Activated CD8-positive, alpha-beta memory T cell treated with anti-CD3 and anti-CD28 coated beads, Interleukin-2, amount 10 ng/mL, durations not matched to agents 7 days and 5 days (primary cell): Measurements from ENCODE around the gene SIRPD. TPM values are rescaled to one million over a fixed set of nuclear protein-coding genes. Genes with fewer than 3 reads are reported as not detected.
A peak's percentile ranks its signal among the peaks of the same experiment; 100 is the strongest.

ENCODE experiments used
- ATAC-seq: fragments of 150-1000 bp; cut with Tn5 transposase; one replicate; pipeline ENCODE4 v1.10.0; 2021; ENCODE audit warnings: moderate library complexity
- CTCF ChIA-PET: fragments of 350-600 bp; sonication (Branson Sonifier 250); formaldehyde crosslinking; loops from one replicate; lab custom pipeline; 2021; ENCODE audit warnings: antibody characterized with exemption; lab: Charles Lee
- DNase-seq: peaks from one replicate; pipeline ENCODE4 v3.0.0-alpha.2; 2020
- H3K27ac Mint-ChIP-seq: one replicate; pipeline ENCODE4 v1.8.0; 2021; ENCODE audit warnings: mild to moderate bottlenecking, mixed read lengths
- H3K27me3 Mint-ChIP-seq: one replicate; pipeline ENCODE4 v1.8.0; 2021; ENCODE audit warnings: mixed read lengths
- H3K36me3 Mint-ChIP-seq: one replicate; pipeline ENCODE4 v1.8.0; 2021; ENCODE audit warnings: mild to moderate bottlenecking, mixed read lengths
- H3K4me1 Mint-ChIP-seq: one replicate; pipeline ENCODE4 v1.8.0; 2021; ENCODE audit warnings: mixed read lengths
- H3K4me3 Mint-ChIP-seq: one replicate; pipeline ENCODE4 v1.8.0; 2021; ENCODE audit warnings: mild to moderate bottlenecking, moderate library complexity, mixed read lengths
- H3K9me3 Mint-ChIP-seq: one replicate; pipeline ENCODE4 v1.8.0; 2022; ENCODE audit warnings: low read depth, mixed read lengths
- total RNA-seq, 2 experiments: library from RNA; stranded (reverse); gene quantifications; one replicate each; pipeline ENCODE4 v1.2.3, GENCODE V29; 2021

SIRPD gene
- total RNA-seq, 2 experiments from 2014 or later: 0.19 TPM; not detected in 1

DNA sequence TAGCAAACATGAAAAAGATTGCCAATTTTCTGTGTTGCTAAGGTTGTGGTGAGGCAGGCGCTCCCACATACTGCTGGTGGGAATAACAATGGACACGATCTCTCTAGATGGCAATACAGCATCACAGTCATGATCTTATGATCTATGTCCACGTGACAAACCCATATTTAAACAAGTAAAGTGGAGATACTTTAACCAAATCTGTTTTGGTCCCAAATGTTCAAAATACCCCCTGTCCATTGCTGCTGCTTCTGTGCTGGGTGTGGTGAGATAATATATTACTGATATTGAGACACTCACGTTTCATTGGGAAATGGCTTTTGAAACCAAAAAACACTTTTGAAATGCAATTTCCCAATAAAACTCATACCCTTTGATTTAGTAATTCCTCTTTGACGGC lies 23.0 kb downstream of the SIRPD start:
- Mint-ChIP-seq H3K27ac (no peak overlapping the region), H3K4me1 (no peaks in the 10 kb centered on the region), H3K36me3 (no peaks in the 10 kb centered on the region), H3K27me3 (peaks cover 11% of the 10 kb centered on the region), H3K9me3 (no peaks in the 10 kb centered on the region), H3K4me3 (no peak overlapping the region)
- DNase-seq (no peak), ATAC-seq (no peak)
- CTCF ChIA-PET: interaction anchor here (0.9 to 2.2 kb wide), 2 partner anchors 171 to 200 kb away, joined by 3 to 9 read pairs; no protein-coding TSS in a partner anchor

DNA sequence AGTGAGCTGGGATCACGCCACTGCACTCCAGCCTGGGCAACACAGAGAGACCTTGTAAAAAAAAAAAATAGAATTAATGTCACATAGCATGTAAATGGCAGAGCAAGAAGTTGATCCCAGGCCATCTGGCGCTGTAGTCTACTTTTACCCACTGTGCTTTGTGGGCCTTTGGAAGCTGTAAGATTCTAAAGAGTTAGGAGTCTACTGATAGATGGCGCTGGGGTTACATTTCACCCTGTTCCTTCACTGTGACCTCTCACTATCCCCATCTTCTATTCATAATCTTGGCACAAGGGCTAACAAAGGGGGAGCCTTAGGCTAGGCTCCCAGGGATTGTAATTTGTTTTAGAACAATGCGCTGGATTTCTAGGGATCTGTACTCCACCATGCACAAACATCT lies 24.4 kb downstream of the SIRPD start:
- Mint-ChIP-seq H3K4me3 (no peak overlapping the region), H3K4me1 (no peaks in the 10 kb centered on the region), H3K36me3 (peaks cover 2% of the 10 kb centered on the region), H3K27me3 (peaks cover 18% of the 10 kb centered on the region), H3K27ac (no peak overlapping the region), H3K9me3 (peaks cover 2% of the 10 kb centered on the region)
- no peak for DNase-seq
- ATAC-seq: peak; percentile 27
- CTCF ChIA-PET: interaction anchor here (1.0 to 2.2 kb wide), 5 partner anchors 29 to 244 kb away, joined by 3 to 9 read pairs (median 4); no protein-coding TSS in a partner anchor

DNA sequence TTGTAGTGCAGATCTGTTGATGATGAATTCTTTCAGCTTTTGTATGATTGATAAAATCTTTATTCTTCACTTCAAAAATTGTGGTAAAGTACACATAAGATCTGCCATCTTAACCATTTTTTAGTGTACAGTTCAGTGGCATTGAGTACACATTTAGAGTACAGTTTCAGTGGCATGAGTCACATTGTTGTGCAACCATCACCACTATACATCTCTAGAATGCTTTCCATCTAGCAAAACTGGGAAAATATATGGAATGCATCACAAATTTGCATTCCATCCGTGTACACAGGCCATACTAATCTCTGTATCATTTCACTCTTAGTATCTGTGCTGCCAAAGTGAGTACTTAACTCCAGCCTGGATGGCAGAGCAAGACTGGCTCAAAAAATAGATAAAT lies 28.7 kb downstream of the SIRPD start:
- DNase-seq (no peak), ATAC-seq (no peak)
- Mint-ChIP-seq H3K9me3 (peaks cover 2% of the 10 kb centered on the region), H3K27ac (no peak overlapping the region), H3K4me1 (no peaks in the 10 kb centered on the region), H3K36me3 (peaks cover 2% of the 10 kb centered on the region), H3K4me3 (no peak overlapping the region), H3K27me3 (peaks cover 32% of the 10 kb centered on the region)
- CTCF ChIA-PET: interaction anchor here (3.6 kb wide), 1 partner anchor 25 kb away, joined by 10 read pairs; no protein-coding TSS in a partner anchor

DNA sequence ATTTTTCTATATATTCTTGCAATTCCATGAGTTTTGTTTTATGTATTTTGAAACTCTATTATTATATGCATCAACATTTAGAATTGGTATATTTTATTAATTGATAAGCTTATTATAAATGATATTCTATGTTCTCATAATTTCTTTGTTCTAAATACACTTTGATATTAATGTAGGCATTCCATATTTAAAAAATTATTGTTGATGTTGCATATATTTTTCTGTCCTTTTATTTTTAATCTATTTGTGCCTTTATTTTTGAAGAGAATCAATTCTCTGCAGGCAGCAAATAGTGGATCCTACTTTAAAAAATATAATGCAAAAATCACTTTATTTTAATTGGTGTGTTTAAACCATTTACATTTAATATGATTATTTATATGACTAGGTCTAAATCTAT lies 29.6 kb downstream of the SIRPD start:
- Mint-ChIP-seq H3K36me3 (peaks cover 2% of the 10 kb centered on the region), H3K4me1 (no peaks in the 10 kb centered on the region), H3K9me3 (peaks cover 2% of the 10 kb centered on the region), H3K27me3 (peaks cover 35% of the 10 kb centered on the region), H3K4me3 (no peak overlapping the region), H3K27ac (no peak overlapping the region)
- CTCF ChIA-PET: interaction anchor here (0.8 to 3.6 kb wide), 2 partner anchors 24 to 249 kb away, joined by 3 to 10 read pairs; no protein-coding TSS in a partner anchor
- no peak for DNase-seq
- no peak for ATAC-seq

DNA sequence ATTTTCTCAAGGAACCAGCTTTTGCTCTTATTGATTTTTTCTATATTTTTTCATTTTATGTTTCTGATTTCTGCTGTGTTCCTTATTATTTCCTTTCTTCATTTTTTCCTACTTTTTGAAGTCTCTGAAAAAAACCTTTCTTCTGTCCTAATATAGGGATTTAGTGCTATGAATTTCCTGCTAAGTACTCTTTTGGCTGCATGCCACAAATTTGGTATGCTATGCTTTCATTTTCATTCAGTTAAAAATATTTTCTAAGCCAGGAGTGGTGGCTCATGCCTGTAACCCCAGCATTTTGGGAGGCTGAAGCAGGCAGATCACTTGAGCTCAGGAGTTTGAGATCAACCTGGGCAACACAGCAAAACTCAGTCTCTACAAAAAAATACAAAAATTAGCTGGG lies 30.6 kb downstream of the SIRPD start:
- CTCF ChIA-PET: interaction anchor here (0.8 kb wide), 1 partner anchor 250 kb away, joined by 3 read pairs; no protein-coding TSS in a partner anchor
- peaks cover 40% of the 10 kb centered on the region for H3K27me3 Mint-ChIP-seq
- H3K4me3 Mint-ChIP-seq: no peak overlapping the region
- DNase-seq: no peak
- H3K36me3 Mint-ChIP-seq: peaks cover 2% of the 10 kb centered on the region
- H3K27ac Mint-ChIP-seq: no peak overlapping the region
- H3K4me1 Mint-ChIP-seq: no peaks in the 10 kb centered on the region
- ATAC-seq: no peak
- H3K9me3 Mint-ChIP-seq: peaks cover 2% of the 10 kb centered on the region

DNA sequence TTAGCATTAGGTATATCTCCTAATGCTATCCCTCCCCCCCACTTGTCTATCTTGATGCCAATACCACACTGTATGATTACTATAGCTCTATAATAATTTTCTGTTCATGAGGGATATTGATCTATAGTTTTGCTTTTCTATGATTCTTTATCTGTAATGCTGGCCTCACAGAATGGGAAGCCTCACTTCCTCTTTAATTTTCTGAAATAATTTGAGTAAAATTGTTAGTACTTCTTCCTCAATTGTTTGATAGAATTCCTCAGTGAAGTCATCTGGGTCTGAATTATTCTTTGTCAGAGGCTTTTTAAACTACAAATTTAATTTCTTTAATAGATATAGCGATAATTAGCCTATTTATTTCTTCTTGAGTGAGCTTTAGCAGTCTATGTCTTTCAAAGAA lies 31.2 kb downstream of the SIRPD start:
- H3K36me3 Mint-ChIP-seq: peaks cover 2% of the 10 kb centered on the region
- no peak overlapping the region for H3K4me3 Mint-ChIP-seq
- ATAC-seq (no peak), DNase-seq (no peak)
- no peaks in the 10 kb centered on the region for H3K4me1 Mint-ChIP-seq
- H3K27ac Mint-ChIP-seq: no peak overlapping the region
- peaks cover 2% of the 10 kb centered on the region for H3K9me3 Mint-ChIP-seq
- peaks cover 46% of the 10 kb centered on the region for H3K27me3 Mint-ChIP-seq
- CTCF ChIA-PET: no interaction called here

DNA sequence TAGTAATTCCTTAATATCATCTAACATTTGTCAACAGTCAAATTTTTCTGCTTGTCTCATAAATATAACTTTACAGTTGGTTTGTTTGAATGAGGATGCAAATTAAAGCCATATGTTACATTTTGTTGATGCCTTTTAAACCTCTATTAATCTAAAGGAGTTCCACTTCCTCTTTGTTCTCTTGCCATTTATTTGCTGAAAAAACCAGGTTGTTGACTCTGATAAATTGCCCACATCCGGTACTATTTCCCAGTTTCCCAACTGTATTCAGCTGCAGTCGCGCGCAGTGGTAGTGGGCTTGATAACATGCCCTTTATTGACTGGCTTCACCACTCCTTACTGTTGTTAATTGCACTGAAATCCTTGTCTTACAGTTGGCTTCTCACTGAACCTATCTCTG lies 33.5 kb downstream of the SIRPD start:
- ATAC-seq (no peak), DNase-seq (no peak)
- no peak overlapping the region for H3K27ac Mint-ChIP-seq
- H3K4me3 Mint-ChIP-seq: no peak overlapping the region
- CTCF ChIA-PET: no interaction called here
- peaks cover 2% of the 10 kb centered on the region for H3K36me3 Mint-ChIP-seq
- peaks cover 2% of the 10 kb centered on the region for H3K9me3 Mint-ChIP-seq
- peaks cover 46% of the 10 kb centered on the region for H3K27me3 Mint-ChIP-seq
- no peaks in the 10 kb centered on the region for H3K4me1 Mint-ChIP-seq

DNA sequence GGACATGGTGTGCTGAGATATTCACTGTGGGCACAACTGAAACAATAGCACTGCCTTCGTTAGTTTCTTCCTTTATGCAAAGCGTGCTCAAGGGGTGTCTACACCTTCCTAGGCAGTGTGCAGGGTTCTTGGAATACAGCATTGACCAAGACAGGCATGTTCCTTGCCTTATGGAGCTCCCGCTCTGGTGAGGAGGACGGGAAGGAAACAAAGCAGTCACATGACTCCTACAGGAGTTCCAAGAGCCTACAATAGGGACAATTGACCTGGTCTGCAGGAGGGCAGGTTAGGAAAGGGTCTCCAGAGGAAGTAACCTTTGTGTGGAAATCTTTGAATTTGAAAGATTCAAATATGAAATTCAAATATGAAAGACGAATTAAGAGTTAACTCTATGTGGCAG lies 40.5 kb downstream of the SIRPD start:
- H3K4me1 Mint-ChIP-seq: no peaks in the 10 kb centered on the region
- no peak for DNase-seq
- H3K9me3 Mint-ChIP-seq: peaks cover 5% of the 10 kb centered on the region
- no peak overlapping the region for H3K27ac Mint-ChIP-seq
- H3K4me3 Mint-ChIP-seq: no peak overlapping the region
- no peaks in the 10 kb centered on the region for H3K36me3 Mint-ChIP-seq
- CTCF ChIA-PET: interaction anchor here (1.3 kb wide), 1 partner anchor 218 kb away, joined by 3 read pairs; no protein-coding TSS in a partner anchor
- no peak for ATAC-seq
- peaks cover 19% of the 10 kb centered on the region for H3K27me3 Mint-ChIP-seq

DNA sequence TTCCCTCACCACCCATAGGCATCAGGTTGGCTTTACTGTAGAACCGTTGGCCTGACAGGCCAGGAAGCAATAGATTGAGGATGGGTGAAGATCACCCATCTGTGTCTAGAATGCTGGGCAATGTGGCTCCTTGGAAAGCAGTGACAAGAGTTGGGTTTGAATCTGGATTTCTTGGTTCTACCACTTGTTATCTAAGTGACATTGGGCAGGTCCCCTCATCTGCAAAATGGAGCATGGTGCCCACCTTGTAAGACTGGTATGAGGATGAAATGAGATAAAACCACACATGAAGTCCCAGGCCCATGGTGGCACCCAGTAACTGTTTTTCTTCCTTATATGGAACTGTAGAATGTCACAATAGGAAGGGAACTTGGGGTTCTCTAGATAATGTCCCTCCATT lies 43.7 kb downstream of the SIRPD start:
- DNase-seq: no peak
- Mint-ChIP-seq H3K4me1 (no peaks in the 10 kb centered on the region), H3K27me3 (peaks cover 18% of the 10 kb centered on the region), H3K4me3 (no peak overlapping the region), H3K9me3 (peaks cover 5% of the 10 kb centered on the region), H3K36me3 (no peaks in the 10 kb centered on the region), H3K27ac (no peak overlapping the region)
- CTCF ChIA-PET: no interaction called here
- no peak for ATAC-seq

DNA sequence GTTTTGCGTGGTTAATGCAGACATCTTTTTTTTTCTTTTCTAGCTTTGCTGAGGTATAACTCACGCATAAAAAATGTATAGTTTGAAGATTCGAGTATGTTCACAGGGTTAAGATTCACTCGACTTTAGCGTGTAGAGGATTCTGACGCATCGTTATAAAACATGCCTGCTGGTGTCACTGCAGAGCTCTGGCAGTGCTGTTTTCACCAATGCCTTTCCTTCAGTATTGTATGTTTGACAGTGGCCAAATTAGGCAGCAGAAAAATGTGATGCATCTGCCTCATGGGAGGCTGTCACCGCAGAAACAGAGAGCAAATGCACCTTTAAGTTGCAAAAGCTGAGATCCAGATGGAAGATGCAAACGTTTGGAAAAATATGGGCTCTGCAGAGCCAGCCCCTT lies 48.3 kb downstream of the SIRPD start:
- H3K9me3 Mint-ChIP-seq: peaks cover 5% of the 10 kb centered on the region
- H3K27me3 Mint-ChIP-seq: peaks cover 50% of the 10 kb centered on the region
- no peaks in the 10 kb centered on the region for H3K4me1 Mint-ChIP-seq
- no peak overlapping the region for H3K4me3 Mint-ChIP-seq
- no peak for DNase-seq
- H3K36me3 Mint-ChIP-seq: no peaks in the 10 kb centered on the region
- CTCF ChIA-PET: interaction anchor here (0.6 to 5.6 kb wide), 9 partner anchors 10 to 267 kb away, joined by 3 to 40 read pairs (median 4); partner anchors contain the start of gene NSFL1C
- no peak for ATAC-seq
- no peak overlapping the region for H3K27ac Mint-ChIP-seq

DNA sequence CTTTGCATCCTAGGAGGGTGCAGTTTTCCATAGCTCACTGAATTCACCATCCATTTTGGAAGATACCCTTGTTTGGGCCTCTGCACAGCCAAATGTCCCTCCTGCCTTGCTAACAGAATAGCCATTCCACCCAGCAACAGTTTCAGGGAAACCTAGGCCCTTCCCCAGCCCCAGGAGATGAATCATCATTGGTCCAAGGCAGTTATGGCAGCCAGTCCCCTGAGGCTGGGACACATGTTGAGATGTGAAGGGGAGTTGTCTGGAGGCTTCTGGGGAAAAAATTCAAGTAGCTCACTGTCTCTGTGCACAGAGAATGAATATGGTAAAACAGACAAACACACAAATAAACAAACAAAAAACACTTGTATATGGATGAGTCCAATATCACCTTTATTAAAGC lies 48.9 kb downstream of the SIRPD start:
- Mint-ChIP-seq H3K27ac (no peak overlapping the region), H3K27me3 (peaks cover 51% of the 10 kb centered on the region), H3K36me3 (no peaks in the 10 kb centered on the region), H3K9me3 (peaks cover 5% of the 10 kb centered on the region), H3K4me3 (no peak overlapping the region), H3K4me1 (peaks cover 2% of the 10 kb centered on the region)
- ATAC-seq (no peak), DNase-seq (no peak)
- CTCF ChIA-PET: interaction anchor here (0.6 to 5.6 kb wide), 7 partner anchors 23 to 268 kb away, joined by 3 to 40 read pairs (median 5); partner anchors contain the start of gene NSFL1C

DNA sequence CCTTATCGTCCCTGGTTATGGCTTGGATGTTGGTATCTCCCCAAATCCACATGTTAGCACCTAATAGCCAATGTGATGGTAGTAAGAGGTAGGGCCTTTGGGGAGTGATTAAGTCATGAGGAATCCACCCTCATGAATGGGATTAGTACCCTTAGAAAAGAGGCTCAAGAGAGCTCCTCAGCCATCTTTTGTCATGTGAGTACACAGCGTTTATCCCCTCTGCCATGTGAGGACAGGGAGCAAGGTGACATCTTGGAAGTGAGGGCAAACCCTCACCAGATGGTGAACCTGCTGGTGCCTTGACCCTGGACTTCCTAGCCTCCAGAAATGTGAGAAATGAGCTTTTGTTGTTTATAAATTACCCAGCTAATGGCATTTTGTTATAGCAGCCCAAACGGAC lies 50.2 kb downstream of the SIRPD start:
- Mint-ChIP-seq H3K4me1 (peaks cover 4% of the 10 kb centered on the region), H3K36me3 (no peaks in the 10 kb centered on the region), H3K4me3 (no peak overlapping the region), H3K27ac (no peak overlapping the region), H3K9me3 (no peaks in the 10 kb centered on the region), H3K27me3 (peaks cover 64% of the 10 kb centered on the region)
- DNase-seq: no peak
- CTCF ChIA-PET: interaction anchor here (0.9 to 5.6 kb wide), 3 partner anchors 40 to 295 kb away, joined by 3 to 35 read pairs (median 4); partner anchors contain the start of gene NSFL1C
- ATAC-seq: no peak

DNA sequence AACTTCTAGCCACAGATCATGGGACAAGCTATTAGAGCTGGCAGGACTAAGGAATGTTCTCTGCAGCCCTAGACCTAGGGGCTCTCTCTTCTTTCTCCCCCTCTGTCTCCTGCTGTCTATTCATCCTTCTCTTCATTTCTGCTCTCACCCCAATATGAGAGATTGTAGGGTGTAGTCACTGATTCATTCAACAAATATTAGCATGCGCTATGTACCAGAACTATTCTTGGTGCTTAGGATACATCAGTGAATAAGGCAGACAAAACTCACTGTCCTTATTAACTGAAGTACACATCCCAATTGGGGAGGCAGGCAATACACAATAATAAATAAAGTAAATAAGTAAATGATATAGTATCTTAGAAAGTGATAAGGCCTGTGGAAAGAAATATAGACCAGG lies 51.6 kb downstream of the SIRPD start:
- DNase-seq: no peak
- no peak overlapping the region for H3K27ac Mint-ChIP-seq
- H3K4me1 Mint-ChIP-seq: peaks cover 4% of the 10 kb centered on the region
- no peaks in the 10 kb centered on the region for H3K36me3 Mint-ChIP-seq
- H3K9me3 Mint-ChIP-seq: no peaks in the 10 kb centered on the region
- ATAC-seq: no peak
- peaks cover 65% of the 10 kb centered on the region for H3K27me3 Mint-ChIP-seq
- CTCF ChIA-PET: interaction anchor here (4.9 to 5.6 kb wide), 2 partner anchors 229 to 271 kb away, joined by 35 to 41 read pairs; no protein-coding TSS in a partner anchor
- no peak overlapping the region for H3K4me3 Mint-ChIP-seq

DNA sequence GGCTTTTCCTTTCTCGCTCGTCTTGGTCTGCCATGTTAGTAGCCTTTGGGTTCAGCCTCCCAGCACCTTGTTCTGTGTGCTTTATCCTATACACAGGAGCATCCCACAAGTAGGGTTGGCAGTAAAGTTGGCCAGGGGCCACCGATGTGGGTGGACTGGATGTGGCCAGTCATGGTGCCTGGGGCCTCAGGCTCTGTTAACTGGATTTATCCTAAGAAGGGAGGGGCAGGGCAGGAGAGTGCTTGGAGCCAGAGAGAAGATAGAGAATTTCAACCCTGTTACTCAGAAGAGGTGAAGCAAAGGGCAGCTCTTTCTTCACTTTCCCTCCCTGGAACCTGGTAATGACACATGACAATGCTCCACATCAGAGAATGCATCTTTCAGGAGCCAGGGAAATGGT lies 52.1 kb downstream of the SIRPD start:
- H3K4me1 Mint-ChIP-seq: peaks cover 4% of the 10 kb centered on the region
- no peak for DNase-seq
- no peaks in the 10 kb centered on the region for H3K9me3 Mint-ChIP-seq
- no peak overlapping the region for H3K4me3 Mint-ChIP-seq
- peaks cover 68% of the 10 kb centered on the region for H3K27me3 Mint-ChIP-seq
- H3K27ac Mint-ChIP-seq: no peak overlapping the region
- CTCF ChIA-PET: interaction anchor here (2.5 to 4.9 kb wide), 2 partner anchors 24 to 271 kb away, joined by 10 to 41 read pairs; no protein-coding TSS in a partner anchor
- ATAC-seq: no peak
- no peaks in the 10 kb centered on the region for H3K36me3 Mint-ChIP-seq
